WTC11 (cell line): Measurements from ENCODE around the gene SNRPD2.

Source experiments
- GABPB1 ChIP-seq: sonication (generic); formaldehyde crosslinking; IDR thresholded peaks from 2 replicates; pipeline ENCODE4 v1.8.1; 2023; ENCODE audit warnings: mild to moderate bottlenecking, missing genetic modification reagents
- JUN ChIP-seq: sonication (generic); formaldehyde crosslinking; IDR thresholded peaks from 2 replicates; pipeline ENCODE4 v1.8.0; 2023; ENCODE audit warnings: mild to moderate bottlenecking, missing genetic modification reagents
- TF ChIP-seq, protein P1 (sequence below): sonication (generic); formaldehyde crosslinking; IDR thresholded peaks from 2 replicates; pipeline ENCODE4 v1.8.1; 2022; ENCODE audit warnings: low read depth, missing genetic modification reagents, borderline replicate concordance
- TF ChIP-seq, protein P2 (sequence below): fragments of 200-600 bp; IDR thresholded peaks from 2 replicates; pipeline ENCODE4 v1.8.0; 2022; ENCODE audit warnings: antibody characterized with exemption

DNA sequence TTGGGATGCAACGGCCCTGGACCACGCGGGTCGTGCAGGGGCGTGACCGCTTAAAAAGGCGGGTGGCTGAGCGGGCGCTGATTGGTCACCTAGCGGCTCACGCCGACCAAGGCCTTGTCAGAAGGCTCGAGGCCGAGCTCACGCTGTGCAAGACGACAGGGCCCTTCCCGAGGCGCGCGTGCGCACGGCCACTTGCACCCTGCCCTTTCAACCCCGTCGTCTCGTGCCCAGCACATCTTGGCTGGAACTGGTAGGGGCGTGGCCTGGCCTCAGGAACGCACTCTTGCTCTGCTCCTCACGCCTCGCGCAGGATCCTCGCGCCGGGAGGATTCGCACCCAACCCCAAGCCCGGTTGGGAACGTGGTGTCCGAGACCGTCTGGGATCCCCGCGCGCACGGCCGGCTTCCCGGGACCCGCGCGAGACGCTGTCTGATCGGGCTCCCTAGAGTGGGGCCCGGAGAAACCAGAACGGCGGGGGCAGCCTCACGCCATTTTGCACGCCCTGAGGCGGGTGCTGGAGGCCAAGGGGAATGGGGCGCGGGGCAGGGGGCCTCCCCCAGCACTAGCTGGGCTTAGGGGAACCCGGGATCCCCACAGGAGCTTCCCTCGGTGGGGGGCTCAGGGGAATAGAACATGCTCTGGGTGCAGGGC, 41.5 kb upstream of the SNRPD2 start, which contains the start of gene MEIOSIN:
- no peak for TF ChIP-seq JUN (CRISPR knock-in tag)
- TF ChIP-seq, protein P1, sequence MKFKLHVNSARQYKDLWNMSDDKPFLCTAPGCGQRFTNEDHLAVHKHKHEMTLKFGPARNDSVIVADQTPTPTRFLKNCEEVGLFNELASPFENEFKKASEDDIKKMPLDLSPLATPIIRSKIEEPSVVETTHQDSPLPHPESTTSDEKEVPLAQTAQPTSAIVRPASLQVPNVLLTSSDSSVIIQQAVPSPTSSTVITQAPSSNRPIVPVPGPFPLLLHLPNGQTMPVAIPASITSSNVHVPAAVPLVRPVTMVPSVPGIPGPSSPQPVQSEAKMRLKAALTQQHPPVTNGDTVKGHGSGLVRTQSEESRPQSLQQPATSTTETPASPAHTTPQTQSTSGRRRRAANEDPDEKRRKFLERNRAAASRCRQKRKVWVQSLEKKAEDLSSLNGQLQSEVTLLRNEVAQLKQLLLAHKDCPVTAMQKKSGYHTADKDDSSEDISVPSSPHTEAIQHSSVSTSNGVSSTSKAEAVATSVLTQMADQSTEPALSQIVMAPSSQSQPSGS (CRISPR knock-in tag), result no peak
- TF ChIP-seq, protein P2, sequence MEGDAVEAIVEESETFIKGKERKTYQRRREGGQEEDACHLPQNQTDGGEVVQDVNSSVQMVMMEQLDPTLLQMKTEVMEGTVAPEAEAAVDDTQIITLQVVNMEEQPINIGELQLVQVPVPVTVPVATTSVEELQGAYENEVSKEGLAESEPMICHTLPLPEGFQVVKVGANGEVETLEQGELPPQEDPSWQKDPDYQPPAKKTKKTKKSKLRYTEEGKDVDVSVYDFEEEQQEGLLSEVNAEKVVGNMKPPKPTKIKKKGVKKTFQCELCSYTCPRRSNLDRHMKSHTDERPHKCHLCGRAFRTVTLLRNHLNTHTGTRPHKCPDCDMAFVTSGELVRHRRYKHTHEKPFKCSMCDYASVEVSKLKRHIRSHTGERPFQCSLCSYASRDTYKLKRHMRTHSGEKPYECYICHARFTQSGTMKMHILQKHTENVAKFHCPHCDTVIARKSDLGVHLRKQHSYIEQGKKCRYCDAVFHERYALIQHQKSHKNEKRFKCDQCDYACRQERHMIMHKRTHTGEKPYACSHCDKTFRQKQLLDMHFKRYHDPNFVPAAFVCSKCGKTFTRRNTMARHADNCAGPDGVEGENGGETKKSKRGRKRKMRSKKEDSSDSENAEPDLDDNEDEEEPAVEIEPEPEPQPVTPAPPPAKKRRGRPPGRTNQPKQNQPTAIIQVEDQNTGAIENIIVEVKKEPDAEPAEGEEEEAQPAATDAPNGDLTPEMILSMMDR, result no peak
- TF ChIP-seq GABPB1 (CRISPR knock-in tag), result no peak
